ENCODE measurements around the gene AK3.

Gene AK3

DNA sequence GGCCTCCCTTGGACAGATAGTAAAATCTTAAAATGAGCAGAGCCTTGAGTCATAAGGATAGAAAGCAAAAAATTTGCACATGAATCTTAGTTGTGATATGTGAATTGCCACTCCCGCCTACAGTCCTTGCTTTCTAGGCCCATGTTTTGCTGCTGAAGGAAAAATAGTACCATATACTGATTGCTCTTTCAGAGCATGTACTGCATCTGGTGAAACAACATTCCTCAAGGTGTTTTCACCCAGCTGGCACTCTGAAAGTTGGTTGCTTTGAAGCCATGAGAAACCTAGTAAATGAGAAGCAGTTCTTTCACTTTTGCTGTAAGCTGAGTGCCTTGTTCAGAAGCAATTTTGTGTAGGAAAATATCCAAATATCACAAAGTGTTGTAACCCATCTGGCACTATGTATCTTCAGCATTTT, 51.3 kb downstream of the AK3 start:
- no peak overlapping the region for H3K27ac ChIP-seq
- no peak for TF ChIP-seq ZFX (IDR thresholded peaks at IDR 0.05; ENCODE audit: borderline replicate concordance)
- TF ChIP-seq, protein P1, sequence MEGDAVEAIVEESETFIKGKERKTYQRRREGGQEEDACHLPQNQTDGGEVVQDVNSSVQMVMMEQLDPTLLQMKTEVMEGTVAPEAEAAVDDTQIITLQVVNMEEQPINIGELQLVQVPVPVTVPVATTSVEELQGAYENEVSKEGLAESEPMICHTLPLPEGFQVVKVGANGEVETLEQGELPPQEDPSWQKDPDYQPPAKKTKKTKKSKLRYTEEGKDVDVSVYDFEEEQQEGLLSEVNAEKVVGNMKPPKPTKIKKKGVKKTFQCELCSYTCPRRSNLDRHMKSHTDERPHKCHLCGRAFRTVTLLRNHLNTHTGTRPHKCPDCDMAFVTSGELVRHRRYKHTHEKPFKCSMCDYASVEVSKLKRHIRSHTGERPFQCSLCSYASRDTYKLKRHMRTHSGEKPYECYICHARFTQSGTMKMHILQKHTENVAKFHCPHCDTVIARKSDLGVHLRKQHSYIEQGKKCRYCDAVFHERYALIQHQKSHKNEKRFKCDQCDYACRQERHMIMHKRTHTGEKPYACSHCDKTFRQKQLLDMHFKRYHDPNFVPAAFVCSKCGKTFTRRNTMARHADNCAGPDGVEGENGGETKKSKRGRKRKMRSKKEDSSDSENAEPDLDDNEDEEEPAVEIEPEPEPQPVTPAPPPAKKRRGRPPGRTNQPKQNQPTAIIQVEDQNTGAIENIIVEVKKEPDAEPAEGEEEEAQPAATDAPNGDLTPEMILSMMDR (IDR thresholded peaks at IDR 0.05), result no peak

DNA sequence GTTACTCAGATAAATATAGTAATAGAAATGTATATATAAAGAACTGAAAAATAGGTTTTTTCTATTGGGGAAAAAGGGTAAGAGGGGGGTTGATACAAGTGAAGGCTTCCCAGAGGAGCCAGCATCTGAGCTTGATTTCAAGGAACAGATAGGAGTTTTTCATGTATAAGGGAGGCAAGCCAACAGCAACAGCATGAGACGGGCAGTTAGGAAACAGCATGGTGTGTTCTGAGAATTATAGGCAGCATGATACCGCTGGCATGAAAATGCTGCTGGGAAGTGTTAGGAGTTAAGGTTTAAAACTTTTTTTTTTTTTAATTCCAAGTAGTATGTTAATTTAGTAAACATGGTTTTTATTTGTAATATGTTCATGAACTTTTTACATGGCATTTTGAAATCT, 52.0 kb downstream of the AK3 start:
- TF ChIP-seq, protein P1 (IDR thresholded peaks at IDR 0.05), result no peak
- TF ChIP-seq ZFX (IDR thresholded peaks at IDR 0.05; ENCODE audit: borderline replicate concordance), result no peak
- H3K27ac ChIP-seq, result no peak overlapping the region

DNA sequence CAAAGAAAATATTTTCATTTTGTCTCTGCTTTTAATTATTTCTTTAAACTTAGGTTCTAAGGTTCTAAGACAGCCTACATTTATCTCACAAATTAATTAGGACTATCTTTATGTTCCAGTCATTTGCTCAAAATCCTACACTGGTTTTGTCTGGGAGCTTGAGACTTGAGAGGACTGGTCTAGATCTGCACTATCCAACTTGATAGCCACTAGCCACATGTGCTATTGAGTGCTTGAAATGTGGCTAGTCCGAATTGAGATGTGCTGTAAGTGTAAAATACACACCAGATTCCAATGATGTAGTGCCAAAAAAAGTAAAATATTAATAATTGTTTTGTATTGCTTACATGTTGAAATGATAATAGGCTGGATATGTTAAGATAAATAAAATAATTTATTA, 54.4 kb downstream of the AK3 start:
- TF ChIP-seq, protein P1 (IDR thresholded peaks at IDR 0.05), result no peak
- no peak for TF ChIP-seq ZFX (IDR thresholded peaks at IDR 0.05; ENCODE audit: borderline replicate concordance)

DNA sequence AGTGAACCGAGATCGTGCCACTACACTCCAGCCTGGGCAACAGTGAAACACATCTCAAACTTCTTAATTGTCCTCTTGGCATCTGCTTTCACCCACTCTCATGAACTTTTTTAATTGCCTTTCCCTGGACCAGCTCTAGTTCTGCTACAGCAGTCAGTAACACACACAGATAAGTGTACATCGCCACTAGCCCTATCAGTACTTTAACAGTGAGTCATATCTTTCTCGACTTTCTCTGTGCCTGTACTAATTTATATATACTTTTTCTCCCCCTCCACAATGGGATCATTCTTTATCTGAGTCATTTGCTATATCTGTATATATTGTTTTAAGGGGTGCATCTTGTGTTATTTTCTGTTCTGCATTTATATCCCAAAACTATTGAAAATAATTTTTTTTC, 54.9 kb downstream of the AK3 start:
- no peak for TF ChIP-seq ZFX (IDR thresholded peaks at IDR 0.05; ENCODE audit: borderline replicate concordance)
- TF ChIP-seq, protein P1 (IDR thresholded peaks at IDR 0.05), result no peak
- no peak overlapping the region for H3K27ac ChIP-seq

More for the DNA sequence above, 54.4 kb downstream of the AK3 start:
- no peak overlapping the region for H3K27ac ChIP-seq

DNA sequence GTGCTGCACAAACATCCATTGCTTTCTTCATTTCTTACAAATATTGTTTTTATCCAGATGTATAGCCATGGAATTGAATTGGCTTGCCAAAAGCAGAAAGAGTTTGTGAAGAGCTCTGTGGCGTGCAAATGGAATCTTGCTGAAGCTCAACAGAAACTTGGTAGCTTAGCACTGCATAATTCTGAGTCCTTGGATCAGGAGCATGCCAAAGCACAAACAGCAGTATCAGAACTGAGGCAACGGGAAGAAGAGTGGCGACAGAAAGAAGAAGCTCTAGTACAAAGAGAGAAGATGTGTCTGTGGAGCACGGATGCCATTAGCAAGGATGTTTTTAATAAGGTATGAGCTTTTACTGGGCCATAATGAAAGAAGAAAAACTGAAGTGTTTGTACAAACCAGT, 56.2 kb downstream of the AK3 start:
- no peak overlapping the region for H3K27ac ChIP-seq
- TF ChIP-seq ZFX (IDR thresholded peaks at IDR 0.05; ENCODE audit: borderline replicate concordance), result no peak
- TF ChIP-seq, protein P1 (IDR thresholded peaks at IDR 0.05), result no peak

DNA sequence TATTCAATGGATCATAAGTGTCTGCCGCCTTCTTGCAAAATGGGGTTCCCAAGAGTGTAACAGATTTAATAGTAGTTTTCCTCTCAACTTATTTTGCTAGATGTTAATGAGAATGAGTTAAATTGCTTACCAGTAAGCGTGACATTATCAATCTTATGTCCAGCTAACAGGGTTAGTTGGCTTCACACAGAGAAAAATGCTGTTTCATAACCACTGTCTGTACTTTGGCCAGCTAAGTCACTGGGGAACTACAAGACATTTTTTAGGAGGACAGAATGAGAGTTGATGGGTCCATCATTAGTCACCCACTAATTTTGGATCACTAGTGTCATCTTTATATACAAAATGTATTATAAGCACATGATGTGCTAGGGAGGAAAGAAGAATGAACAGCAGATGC, 60.3 kb downstream of the AK3 start:
- TF ChIP-seq, protein P1 (IDR thresholded peaks at IDR 0.05), result no peak
- TF ChIP-seq ZFX (IDR thresholded peaks at IDR 0.05; ENCODE audit: borderline replicate concordance), result no peak
- peak overlapping the region; percentile 99 for H3K27ac ChIP-seq

DNA sequence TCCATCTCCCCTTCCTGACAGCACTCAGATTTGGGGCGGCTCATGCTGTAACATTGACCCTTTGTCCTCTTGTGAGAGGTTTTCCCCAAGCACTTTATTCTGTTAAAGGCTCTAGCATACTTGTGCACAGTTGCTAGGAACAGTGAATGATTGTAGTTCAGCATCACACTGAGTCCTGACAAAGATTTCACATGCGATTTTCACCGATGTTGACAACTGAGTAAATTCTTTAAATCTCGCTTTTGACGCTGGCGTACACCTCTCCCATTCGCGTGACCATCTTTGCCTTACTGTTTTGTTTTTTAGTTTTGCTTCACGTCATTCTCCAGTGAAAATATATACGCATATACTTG, 60.9 kb downstream of the AK3 start:
- H3K27ac ChIP-seq, result peak overlapping the region; percentile 99
- TF ChIP-seq, protein P1 (IDR thresholded peaks at IDR 0.05), result no peak
- TF ChIP-seq ZFX (IDR thresholded peaks at IDR 0.05; ENCODE audit: borderline replicate concordance), result no peak

Measured in 22Rv1 (cell line).